HTR-8/SVneo (cell line): ENCODE measurements around the gene SNCB.

ENCODE experiments used
- DNase-seq: peaks from one replicate; pipeline ENCODE4 v3.0.0; 2011; ENCODE audit warnings: low spot score, mixed read lengths; ENCODE audit not compliant: insufficient read length
- FAIRE-seq: peaks from 2 replicates; lab custom pipeline; 2011; peaks lifted over from hg19 to GRCh38; lab: Jason Lieb, UNC

The SNCB gene

GRCh38 chr5:176581361-176581760, 49.0 kb downstream of the SNCB start:
- FAIRE-seq, result no peak
- DNase-seq, result no peak

DNA sequence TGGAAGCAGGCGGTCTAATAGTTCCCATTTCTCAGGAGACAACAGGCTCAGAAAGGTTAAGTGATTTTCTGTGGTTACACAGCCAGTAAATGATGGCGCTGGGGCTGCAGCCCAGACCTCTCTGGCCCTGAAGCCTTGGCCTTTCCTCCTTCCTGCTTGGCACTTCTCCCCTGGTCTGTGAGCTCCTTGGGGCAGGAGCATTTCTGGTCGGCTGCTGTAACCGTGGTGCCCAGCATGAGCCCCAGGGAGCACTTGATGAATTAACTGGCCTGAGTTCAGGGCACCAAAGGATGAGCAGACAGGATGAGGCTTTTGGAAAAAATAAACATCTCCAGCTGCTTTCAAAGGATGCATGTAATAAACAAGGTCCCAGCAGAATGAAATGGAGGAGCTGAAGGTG, 51.0 kb downstream of the SNCB start:
- no peak for FAIRE-seq
- no peak for DNase-seq

DNA sequence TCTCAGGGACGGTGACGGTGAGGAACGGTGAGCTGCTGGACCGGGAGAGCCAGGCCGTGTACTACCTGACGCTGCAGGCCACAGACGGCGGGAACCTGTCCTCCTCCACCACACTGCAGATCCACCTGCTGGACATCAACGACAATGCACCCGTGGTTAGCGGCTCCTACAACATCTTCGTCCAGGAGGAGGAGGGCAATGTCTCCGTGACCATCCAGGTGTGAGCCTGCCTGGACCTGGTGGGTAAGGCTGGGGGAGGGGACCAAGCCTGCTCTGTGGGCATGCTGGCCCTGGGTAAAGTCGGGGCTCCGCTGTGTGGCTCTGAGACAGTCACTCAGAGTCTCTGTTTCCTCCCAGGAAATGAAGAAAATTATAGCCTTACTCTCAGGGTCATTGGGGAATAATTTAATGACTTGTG, 51.9 kb downstream of the SNCB start:
- DNase-seq (peak; percentile 59), FAIRE-seq (peak; percentile 94)

GRCh38 chr5:176577312-176578176, 52.8 kb downstream of the SNCB start:
- DNase-seq, result no peak

DNA sequence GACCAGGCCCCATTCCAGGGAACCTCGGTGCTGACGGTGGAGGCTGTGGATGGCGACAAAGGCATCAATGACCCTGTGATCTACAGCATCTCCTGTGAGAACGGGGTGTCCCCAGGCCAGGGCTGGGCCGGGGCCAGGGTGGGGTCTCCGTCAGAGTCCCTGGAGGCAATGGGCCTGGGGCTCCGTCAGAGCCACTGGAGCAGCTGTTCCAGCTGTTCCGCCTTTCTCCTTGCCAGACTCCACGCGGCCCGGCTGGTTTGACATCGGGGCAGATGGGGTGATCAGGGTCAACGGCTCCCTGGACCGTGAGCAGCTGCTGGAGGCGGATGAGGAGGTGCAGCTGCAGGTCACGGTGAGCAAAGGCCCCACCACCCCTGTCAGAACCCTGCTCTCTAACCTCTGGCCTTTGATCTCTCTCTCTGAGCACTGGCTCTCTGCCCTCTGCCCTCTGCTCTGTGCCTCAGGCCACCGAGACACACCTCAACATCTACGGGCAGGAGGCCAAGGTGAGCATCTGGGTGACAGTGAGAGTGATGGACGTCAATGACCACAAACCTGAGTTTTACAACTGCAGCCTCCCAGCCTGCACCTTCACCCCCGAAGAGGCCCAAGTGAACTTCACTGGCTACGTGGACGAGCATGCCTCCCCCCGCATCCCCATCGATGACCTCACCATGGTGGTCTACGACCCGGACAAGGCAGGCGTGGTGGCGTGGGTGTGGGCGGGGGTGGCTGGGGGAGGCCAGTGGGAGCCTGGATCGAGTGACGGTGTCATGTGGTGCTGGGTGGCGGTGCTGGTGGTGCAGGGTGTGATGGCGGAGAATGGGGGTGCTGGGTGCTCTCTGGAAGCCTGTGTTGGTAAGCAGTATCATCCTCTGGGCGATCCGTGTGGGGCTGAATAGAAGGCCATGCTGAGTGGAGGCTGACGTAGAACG, 54.6 kb downstream of the SNCB start:
- no peak for DNase-seq
- no peak for FAIRE-seq

More at GRCh38 chr5:176577312-176578176, 52.8 kb downstream of the SNCB start:
- FAIRE-seq, result no peak

- FAIRE-seq (no peak), DNase-seq (no peak)
Observed at GRCh38 chr5:176575066-176575465, 55.3 kb downstream of the SNCB start.

- FAIRE-seq, result no peak
Observed at GRCh38 chr5:176574297-176574591, 56.1 kb downstream of the SNCB start.

GRCh38 chr5:176573564-176574296, 56.6 kb downstream of the SNCB start:
- DNase-seq, result peak; percentile 77
- FAIRE-seq, result peak; percentile 63

More at GRCh38 chr5:176574297-176574591, 56.1 kb downstream of the SNCB start:
- no peak for DNase-seq
